HepG2 (cell line): ENCODE results near the gene ALDOA. TPM values are rescaled to one million over a fixed set of nuclear protein-coding genes. Genes with fewer than 3 reads are reported as not detected.

Experiments used
- ATAC-seq: fragments of 200-7000 bp; cut with Tn5 transposase; 3 replicates; pipeline ENCODE4 v1.9.1; 2020; ENCODE audit warnings: mild to moderate bottlenecking, moderate library complexity
- BruUV-seq: library from RNA; stranded (reverse); fragments of 400-500 nt; replicated peaks from 2 replicates; lab custom pipeline; 2021; lab: Mats Ljungman, UMichigan
- CTCF ChIA-PET: fragments of 300-600 bp; formaldehyde crosslinking; extraction: SDS; loops from one replicate; lab custom pipeline; 2021; ENCODE audit warnings: low total read pairs, inconsistent platforms, low intra/inter-chr PET ratio; lab: Yijun Ruan, JAX
- POLR2A ChIA-PET: fragments of 350-600 bp; sonication (Branson Sonifier 250); formaldehyde crosslinking; loops from one replicate; lab custom pipeline; 2020; ENCODE audit warnings: antibody characterized with exemption, inconsistent platforms; lab: Yijun Ruan, JAX
- DNase-seq: peaks from one replicate; pipeline ENCODE4 v3.0.0-alpha.2; 2015; ENCODE audit warnings: low spot score
- FAIRE-seq: peaks from 3 replicates; lab custom pipeline; 2011; peaks lifted over from hg19 to GRCh38; lab: Jason Lieb, UNC
- H2AFZ ChIP-seq: one replicate; pipeline ENCODE4 v1.6.1; 2011; ENCODE audit warnings: low read length, inconsistent platforms
- H3K27ac ChIP-seq: fragments of 300-600 bp; 3 replicates; pipeline ENCODE4 v1.8.0; 2011; ENCODE audit warnings: mixed run types, mild to moderate bottlenecking, mixed read lengths, low read length, inconsistent platforms; ENCODE audit not compliant: insufficient read depth; ENCODE audit errors: extremely low read length
- H3K27me3 ChIP-seq, 2 experiments: fragments of 200-600 bp in 1 of 2; 2 replicates in 1 of 2; 3 replicates in 1 of 2; pipeline versions ENCODE4 v1.6.0 to v1.8.0; 2011; ENCODE audit warnings: low read length in 2 of 2, mild to moderate bottlenecking in 2 of 2, moderate library complexity in 2 of 2, inconsistent platforms in 1 of 2; ENCODE audit not compliant: insufficient read depth in 2 of 2, control insufficient read depth in 1 of 2
- H3K36me3 ChIP-seq, 2 experiments: fragments of 200-600 bp in 1 of 2; replicated peaks in 1 of 2; 2 replicates in 1 of 2; 3 replicates in 1 of 2; pipeline versions ENCODE4 v1.5.1 to v1.8.0; 2011; ENCODE audit warnings: low read length in 2 of 2, inconsistent platforms in 1 of 2; ENCODE audit not compliant: insufficient read depth in 2 of 2, control insufficient read depth in 1 of 2
- H3K4me1 ChIP-seq: 2 replicates; pipeline ENCODE4 v1.5.1; 2012; ENCODE audit warnings: low read length, inconsistent platforms; ENCODE audit not compliant: insufficient read depth
- H3K4me2 ChIP-seq: 2 replicates; pipeline ENCODE4 v1.6.0; 2011; ENCODE audit warnings: low read depth, low read length, inconsistent platforms
- H3K4me3 ChIP-seq, 3 experiments: fragments of 200-600 bp in 1 of 3; sonication (generic), shearing (Covaris generic) in 1 of 3; replicated peaks in 1 of 3; 2 replicates each; pipeline ENCODE4 v1.5.1; 2011 to 2016; ENCODE audit warnings: low read length in 3 of 3, inconsistent platforms in 2 of 3, low read depth in 2 of 3, mild to moderate bottlenecking in 2 of 3, control low read depth in 1 of 3, mixed read lengths in 1 of 3; ENCODE audit not compliant: insufficient read depth in 1 of 3
- H3K79me2 ChIP-seq: one replicate; pipeline ENCODE4 v1.6.1; 2011; ENCODE audit warnings: low read length, inconsistent platforms; ENCODE audit not compliant: insufficient read depth
- H3K9ac ChIP-seq: 2 replicates; pipeline ENCODE4 v1.6.0; 2011; ENCODE audit warnings: mild to moderate bottlenecking, low read depth, low read length, inconsistent platforms; ENCODE audit not compliant: insufficient read depth
- H3K9me3 ChIP-seq: 2 replicates; pipeline ENCODE4 v1.5.1; 2012; ENCODE audit warnings: mild to moderate bottlenecking, low read length
- H4K20me1 ChIP-seq: 2 replicates; pipeline ENCODE4 v1.6.0; 2011; ENCODE audit warnings: inconsistent platforms, mild to moderate bottlenecking, low read length, moderate library complexity; ENCODE audit not compliant: insufficient read depth
- ADNP ChIP-seq: sonication (generic); formaldehyde crosslinking; IDR thresholded peaks from 2 replicates; pipeline ENCODE4 v1.4.0; 2020; ENCODE audit warnings: missing genetic modification reagents
- ARID2 ChIP-seq: sonication (generic); formaldehyde crosslinking; IDR thresholded peaks from 2 replicates; pipeline ENCODE4 v1.8.1; 2022; ENCODE audit warnings: mild to moderate bottlenecking, missing genetic modification reagents, borderline replicate concordance
- KDM3A ChIP-seq: IDR thresholded peaks from 2 replicates; pipeline ENCODE4 v1.6.1; 2018; ENCODE audit warnings: low read depth, missing compliant biosample characterization
- NRL ChIP-seq: sonication (generic); formaldehyde crosslinking; IDR thresholded peaks from 2 replicates; pipeline ENCODE4 v1.5.0; 2020; ENCODE audit warnings: missing genetic modification reagents, mild to moderate bottlenecking, moderate library complexity, borderline replicate concordance
- PHB2 ChIP-seq: fragments of 450-650 bp; IDR thresholded peaks from 2 replicates; pipeline ENCODE4 v1.6.1; 2018; ENCODE audit not compliant: partially characterized antibody
- SIN3A ChIP-seq: IDR thresholded peaks from 2 replicates; pipeline ENCODE4 v1.6.1; 2011; ENCODE audit warnings: low read depth, mild to moderate bottlenecking, control low read depth, low read length, borderline replicate concordance
- SRSF4 ChIP-seq: fragments of 200-400 bp; formaldehyde crosslinking; IDR thresholded peaks from one replicate; pipeline ENCODE4 v1.6.1; 2018; ENCODE audit warnings: mild to moderate bottlenecking, low read depth, low read length, moderate library complexity; ENCODE audit not compliant: poor library complexity, severe bottlenecking
- TOE1 ChIP-seq: sonication (generic); formaldehyde crosslinking; IDR thresholded peaks from 2 replicates; pipeline ENCODE4 v1.4.0; 2020; ENCODE audit warnings: mild to moderate bottlenecking, missing genetic modification reagents
- ZNF337 ChIP-seq: sonication (generic); formaldehyde crosslinking; IDR thresholded peaks from 2 replicates; pipeline ENCODE4 v1.5.1; 2020; ENCODE audit warnings: missing genetic modification reagents, low read depth, mild to moderate bottlenecking, borderline replicate concordance
- ZNF354B ChIP-seq: sonication (generic); formaldehyde crosslinking; IDR thresholded peaks from 2 replicates; pipeline ENCODE4 v1.8.0; 2022; ENCODE audit warnings: mild to moderate bottlenecking, missing genetic modification reagents
- ZNF547 ChIP-seq: sonication (generic); formaldehyde crosslinking; IDR thresholded peaks from 2 replicates; pipeline ENCODE4 v1.5.1; 2020; ENCODE audit warnings: mild to moderate bottlenecking, missing genetic modification reagents
- ZNF614 ChIP-seq: IDR thresholded peaks from 2 replicates; pipeline ENCODE4 v1.6.1; 2018; ENCODE audit warnings: missing biosample characterization, missing genetic modification reagents, inconsistent platforms, borderline replicate concordance
- ZNF775 ChIP-seq: sonication (generic); formaldehyde crosslinking; IDR thresholded peaks from 2 replicates; pipeline ENCODE4 v1.4.0; 2020; ENCODE audit warnings: missing genetic modification reagents, mild to moderate bottlenecking, moderate library complexity, borderline replicate concordance
- WGBS: methylation state at CpG from one replicate; pipeline ENCODE4 v1.1.6; 2017; ENCODE audit warnings: low lambda C conversion rate; 5-methylcytosine and 5-hydroxymethylcytosine counted together
- in situ Hi-C: cut with HindIII; loops from 2 replicates; pipeline ENCODE4 v1.10.0; 2017; ENCODE audit warnings: low pct_unique_long_range_greater_than_20kb; ENCODE audit not compliant: extremely low pct_ligation_motif_present
- intact Hi-C: fragments of 100-400 bp; cut with micrococcal nuclease; formaldehyde crosslinking; loops from one replicate; pipeline ENCODE4 v1.10.0; 2022; ENCODE audit not compliant: unreplicated experiment
- polyA plus RNA-seq, 8 experiments: library from polyadenylated mRNA; depleted of rRNA in 3 of 8; stranded (reverse) in 7 of 8; unstranded in 1 of 8; fragments of >200 nt; fragmentation: Illumina TruSeq in 4 of 8; extraction: Trizol in 4 of 8; gene quantifications; 2 replicates each; pipeline versions ENCODE4 v1.2.1 to v1.2.3, GENCODE V29; 2011 to 2016; ENCODE audit warnings: low read depth in 4 of 8, missing spikeins in 1 of 8, mixed read lengths in 1 of 8; ENCODE audit not compliant: insufficient read depth in 1 of 8
- total RNA-seq, 5 experiments: library from RNA; depleted of rRNA; stranded (reverse); fragments of >200 nt; fragmentation: Illumina TruSeq; extraction: Trizol; gene quantifications; 2 replicates each; pipeline ENCODE4 v1.2.3, GENCODE V29; 2016; ENCODE audit warnings: low read depth in 1 of 5
- TF ChIP-seq, protein P1 (sequence below): sonication (generic); formaldehyde crosslinking; conservative IDR thresholded peaks from 2 replicates; pipeline ENCODE4 v1.8.0; 2022; ENCODE audit warnings: low read depth, missing genetic modification reagents
- TF ChIP-seq, protein P2 (sequence below): sonication (generic); formaldehyde crosslinking; IDR thresholded peaks from 2 replicates; pipeline ENCODE4 v1.4.0; 2020; ENCODE audit warnings: mild to moderate bottlenecking, low read depth, missing genetic modification reagents

The ALDOA gene
- total and polyA plus RNA-seq, 2 of the 13 experiments (the other 11 are each of a cell fraction or from before 2014, with no cell fraction given) = 925 to 1,884 TPM

DNA sequence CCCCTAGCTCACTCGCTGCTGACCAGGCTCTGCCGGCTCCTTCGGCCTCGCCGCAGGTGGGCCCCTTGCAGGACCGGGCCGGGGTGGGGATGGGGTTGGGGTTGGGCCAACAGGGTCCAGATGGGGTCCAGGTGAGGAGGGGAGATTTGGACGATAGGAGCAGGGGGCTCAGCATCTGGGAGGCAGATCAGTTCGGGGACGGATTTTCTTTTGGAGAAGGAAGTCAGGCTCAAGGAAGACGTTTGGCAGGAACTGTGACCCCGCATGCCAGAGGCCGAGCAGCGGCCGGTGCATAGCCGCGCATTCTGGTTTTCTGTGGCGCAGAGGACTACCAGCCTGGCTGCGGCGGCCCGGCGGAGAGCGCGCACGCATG, 845 bp upstream of the ALDOA start:
- peaks cover 42% of the 10 kb centered on the region for H4K20me1 ChIP-seq
- no peak for DNase-seq
- no peak overlapping the region for H2AFZ ChIP-seq
- POLR2A ChIA-PET = interaction anchor here (1.0 to 9.1 kb wide), 26 partner anchors 10 to 594 kb away, joined by 3 to 120 read pairs (median 8); partner anchors contain the start of genes ASPHD1, CDIPT, FBRS and KIF22
- no peaks in the 10 kb centered on the region for H3K9me3 ChIP-seq
- peak overlapping the region; percentile 95 for H3K27ac ChIP-seq
- peaks cover 25 to 34% of the 10 kb centered on the region in 2 experiments for H3K36me3 ChIP-seq
- in situ Hi-C loops (no loop called here), intact Hi-C loops (loop anchor here (5.0 kb wide), 1 partner anchor 683 kb away; the partner anchor contains the start of gene PHKG2)
- H3K79me2 ChIP-seq = peaks cover 59% of the 10 kb centered on the region
- H3K4me2 ChIP-seq = peak overlapping the region; percentile 95
- CTCF ChIA-PET = interaction anchor here (1.2 kb wide), 1 partner anchor 28 kb away, joined by 3 read pairs; no protein-coding TSS in a partner anchor
- H3K27me3 ChIP-seq = peaks cover 0 to 2% of the 10 kb centered on the region in 2 experiments; a peak in 1 of 5 replicates
- peak; percentile 5; the same call in 2 of the 3 replicates for ATAC-seq
- no peak for FAIRE-seq
- H3K9ac ChIP-seq = peak overlapping the region; percentile 87
- WGBS = 1% methylated on average over 11 of the region's 25 CpGs
- no TSS peak for BruUV-seq
- peaks cover 41% of the 10 kb centered on the region for H3K4me1 ChIP-seq
- peak overlapping the region; percentile 68 to 100 (median 76) for H3K4me3 ChIP-seq
- TF ChIP-seq ZNF337 (peak; percentile 32; the same call in 1 of the 2 replicates), ZNF547 (0 out of 2 replicates have a peak, but pooled peaks have one; percentile 22), ADNP (CRISPR knock-in tag) (no peak), NRL (CRISPR knock-in tag) (no peak), ZNF775 (CRISPR knock-in tag) (peak; percentile 32; the same call in 1 of the 2 replicates), KDM3A (CRISPR knock-in tag) (no peak), ARID2 (peak; percentile 15; the same call in 1 of the 2 replicates), ZNF354B (CRISPR knock-in tag) (0 out of 2 replicates have a peak, but pooled peaks have one; percentile 86), SRSF4 (no peak), PHB2 (no peak), TOE1 (CRISPR knock-in tag) (no peak), ZNF614 (CRISPR knock-in tag) (no peak), SIN3A (no peak)
- TF ChIP-seq, protein P1, sequence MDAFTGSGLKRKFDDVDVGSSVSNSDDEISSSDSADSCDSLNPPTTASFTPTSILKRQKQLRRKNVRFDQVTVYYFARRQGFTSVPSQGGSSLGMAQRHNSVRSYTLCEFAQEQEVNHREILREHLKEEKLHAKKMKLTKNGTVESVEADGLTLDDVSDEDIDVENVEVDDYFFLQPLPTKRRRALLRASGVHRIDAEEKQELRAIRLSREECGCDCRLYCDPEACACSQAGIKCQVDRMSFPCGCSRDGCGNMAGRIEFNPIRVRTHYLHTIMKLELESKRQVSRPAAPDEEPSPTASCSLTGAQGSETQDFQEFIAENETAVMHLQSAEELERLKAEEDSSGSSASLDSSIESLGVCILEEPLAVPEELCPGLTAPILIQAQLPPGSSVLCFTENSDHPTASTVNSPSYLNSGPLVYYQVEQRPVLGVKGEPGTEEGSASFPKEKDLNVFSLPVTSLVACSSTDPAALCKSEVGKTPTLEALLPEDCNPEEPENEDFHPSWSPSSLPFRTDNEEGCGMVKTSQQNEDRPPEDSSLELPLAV = 0 out of 2 replicates have a peak, but pooled peaks have one; percentile 20
- TF ChIP-seq, protein P2, sequence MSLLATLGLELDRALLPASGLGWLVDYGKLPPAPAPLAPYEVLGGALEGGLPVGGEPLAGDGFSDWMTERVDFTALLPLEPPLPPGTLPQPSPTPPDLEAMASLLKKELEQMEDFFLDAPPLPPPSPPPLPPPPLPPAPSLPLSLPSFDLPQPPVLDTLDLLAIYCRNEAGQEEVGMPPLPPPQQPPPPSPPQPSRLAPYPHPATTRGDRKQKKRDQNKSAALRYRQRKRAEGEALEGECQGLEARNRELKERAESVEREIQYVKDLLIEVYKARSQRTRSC (CRISPR knock-in tag) = 0 out of 2 replicates have a peak, but pooled peaks have one; percentile 13
